Measurements from ENCODE around the gene DGCR8.
A peak's percentile ranks its signal among the peaks of the same experiment; 100 is the strongest.

The DGCR8 gene

GRCh38 chr22:20125201-20126174 is 45.4 kb downstream of the DGCR8 start:
- TF ChIP-seq, protein P1, sequence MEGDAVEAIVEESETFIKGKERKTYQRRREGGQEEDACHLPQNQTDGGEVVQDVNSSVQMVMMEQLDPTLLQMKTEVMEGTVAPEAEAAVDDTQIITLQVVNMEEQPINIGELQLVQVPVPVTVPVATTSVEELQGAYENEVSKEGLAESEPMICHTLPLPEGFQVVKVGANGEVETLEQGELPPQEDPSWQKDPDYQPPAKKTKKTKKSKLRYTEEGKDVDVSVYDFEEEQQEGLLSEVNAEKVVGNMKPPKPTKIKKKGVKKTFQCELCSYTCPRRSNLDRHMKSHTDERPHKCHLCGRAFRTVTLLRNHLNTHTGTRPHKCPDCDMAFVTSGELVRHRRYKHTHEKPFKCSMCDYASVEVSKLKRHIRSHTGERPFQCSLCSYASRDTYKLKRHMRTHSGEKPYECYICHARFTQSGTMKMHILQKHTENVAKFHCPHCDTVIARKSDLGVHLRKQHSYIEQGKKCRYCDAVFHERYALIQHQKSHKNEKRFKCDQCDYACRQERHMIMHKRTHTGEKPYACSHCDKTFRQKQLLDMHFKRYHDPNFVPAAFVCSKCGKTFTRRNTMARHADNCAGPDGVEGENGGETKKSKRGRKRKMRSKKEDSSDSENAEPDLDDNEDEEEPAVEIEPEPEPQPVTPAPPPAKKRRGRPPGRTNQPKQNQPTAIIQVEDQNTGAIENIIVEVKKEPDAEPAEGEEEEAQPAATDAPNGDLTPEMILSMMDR (conservative IDR thresholded peaks at IDR 0.05; ENCODE audit: low read length), result no peak
- no peak overlapping the region for H3K4me3 ChIP-seq (ENCODE audit: low read length)
- DNase-seq (ENCODE audit: low read depth), result no peak

GRCh38 chr22:20126284-20127029 is 46.4 kb downstream of the DGCR8 start:
- TF ChIP-seq, protein P1 (conservative IDR thresholded peaks at IDR 0.05; ENCODE audit: low read length), result no peak
- DNase-seq (ENCODE audit: low read depth), result no peak
- H3K4me3 ChIP-seq (ENCODE audit: low read length), result no peak overlapping the region

GRCh38 chr22:20127318-20127868 is 47.4 kb downstream of the DGCR8 start:
- no peak for DNase-seq (ENCODE audit: low read depth)
- no peak overlapping the region for H3K4me3 ChIP-seq (ENCODE audit: low read length)
- TF ChIP-seq, protein P1 (conservative IDR thresholded peaks at IDR 0.05; ENCODE audit: low read length), result no peak

DNA sequence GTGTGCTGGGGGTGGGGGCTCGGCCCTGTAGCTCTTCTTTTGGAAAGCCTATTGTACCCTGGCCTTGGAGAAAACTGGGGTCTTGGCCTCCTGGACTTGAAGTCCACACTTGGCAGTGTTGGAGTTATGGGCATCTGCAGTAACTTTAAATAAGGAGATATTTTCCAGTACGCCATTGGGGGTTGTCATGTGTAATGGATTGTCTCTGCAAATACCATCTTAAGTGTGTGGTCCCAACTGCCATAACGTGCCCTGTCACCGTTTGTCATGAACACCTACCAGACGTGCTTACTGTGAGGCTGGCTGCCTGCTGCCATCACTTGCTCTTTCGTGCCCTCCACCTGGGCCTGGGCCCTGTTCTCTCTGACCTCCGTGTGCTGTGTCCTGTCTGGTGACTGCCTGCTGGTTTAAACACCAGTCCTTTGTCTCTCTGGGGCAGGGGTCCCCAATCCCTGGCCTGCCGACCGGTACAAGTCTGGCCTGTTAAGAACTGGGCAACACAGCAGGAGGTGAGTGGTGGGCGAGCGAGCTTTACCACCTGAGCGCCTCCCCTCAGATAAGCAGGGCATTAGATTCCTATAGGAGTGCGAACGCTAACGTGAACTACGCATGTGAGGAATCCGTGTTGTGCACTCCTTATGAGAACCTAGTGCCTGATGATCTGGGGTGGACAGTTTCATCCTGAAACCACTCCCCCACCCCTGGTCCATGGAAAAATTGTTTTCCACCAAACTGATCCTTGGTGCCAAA is 48.0 kb downstream of the DGCR8 start:
- DNase-seq (ENCODE audit: low read depth), result no peak
- TF ChIP-seq, protein P1 (conservative IDR thresholded peaks at IDR 0.05; ENCODE audit: low read length), result no peak
- H3K4me3 ChIP-seq (ENCODE audit: low read length), result no peak overlapping the region

GRCh38 chr22:20128619-20128901 is 48.5 kb downstream of the DGCR8 start:
- TF ChIP-seq, protein P1 (conservative IDR thresholded peaks at IDR 0.05; ENCODE audit: low read length), result no peak
- no peak overlapping the region for H3K4me3 ChIP-seq (ENCODE audit: low read length)
- no peak for DNase-seq (ENCODE audit: low read depth)

DNA sequence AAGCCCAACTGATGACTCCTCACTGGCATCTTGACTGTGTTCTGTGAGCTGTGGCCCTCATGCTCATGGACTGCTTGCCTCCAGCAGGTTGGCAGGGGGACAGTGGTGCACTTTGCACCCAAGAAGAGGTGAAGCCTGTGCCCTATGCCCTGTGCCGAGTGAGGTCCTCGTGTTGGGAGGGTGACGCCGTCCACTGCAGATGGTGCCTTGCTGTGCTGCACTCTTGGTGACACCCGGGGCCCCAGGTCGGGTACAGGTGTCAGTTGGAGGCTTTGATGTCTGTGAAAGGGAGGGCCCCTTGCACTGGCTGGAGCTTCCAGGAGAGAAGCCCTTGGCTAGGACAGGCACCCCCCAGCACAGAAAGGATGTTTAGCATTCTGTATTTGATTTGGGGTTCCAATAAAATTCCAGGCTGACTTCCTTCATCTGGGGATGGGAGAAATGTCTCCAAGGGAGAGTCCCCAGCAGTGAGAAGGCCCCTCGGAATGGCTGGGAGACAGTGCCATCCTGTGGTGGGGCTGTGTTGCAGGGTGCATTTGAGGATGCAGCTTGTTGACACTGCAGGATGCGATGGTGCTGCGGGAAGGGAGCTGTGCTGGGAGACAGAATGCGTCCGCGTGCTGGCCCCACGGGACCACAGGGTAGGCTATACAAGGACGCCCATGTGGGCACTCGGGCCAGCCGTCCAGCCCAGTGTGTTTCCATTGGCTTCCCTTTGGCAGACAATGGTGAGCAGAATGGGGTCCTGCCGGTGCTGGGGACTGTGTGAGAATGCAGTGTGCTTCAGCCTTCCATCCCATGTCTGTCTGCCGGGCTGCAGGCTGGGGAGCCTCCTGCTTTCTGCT is 49.1 kb downstream of the DGCR8 start:
- TF ChIP-seq, protein P1 (conservative IDR thresholded peaks at IDR 0.05; ENCODE audit: low read length), result peak; percentile 51
- no peak overlapping the region for H3K4me3 ChIP-seq (ENCODE audit: low read length)
- DNase-seq (ENCODE audit: low read depth), result peak; percentile 37

Measured in AG10803 (cell line).